Stimulated activated CD4-positive, alpha-beta T cell treated with anti-CD3 and anti-CD28 coated beads, Interleukin-2, amount 100 ng/mL, for 48 hours (primary cell): ENCODE results near the gene EID1.
A peak's percentile ranks its signal among the peaks of the same experiment; 100 is the strongest.
"Not testable (repeated sequence)": the region's sequence is repeated elsewhere in the genome, so short reads cannot be mapped to it uniquely, and the experiment has no call there.

ENCODE experiments used
- DNase-seq, 2 donors: peaks; one replicate each; pipeline ENCODE4 v3.0.0-alpha.2; 2020

Gene EID1

DNA sequence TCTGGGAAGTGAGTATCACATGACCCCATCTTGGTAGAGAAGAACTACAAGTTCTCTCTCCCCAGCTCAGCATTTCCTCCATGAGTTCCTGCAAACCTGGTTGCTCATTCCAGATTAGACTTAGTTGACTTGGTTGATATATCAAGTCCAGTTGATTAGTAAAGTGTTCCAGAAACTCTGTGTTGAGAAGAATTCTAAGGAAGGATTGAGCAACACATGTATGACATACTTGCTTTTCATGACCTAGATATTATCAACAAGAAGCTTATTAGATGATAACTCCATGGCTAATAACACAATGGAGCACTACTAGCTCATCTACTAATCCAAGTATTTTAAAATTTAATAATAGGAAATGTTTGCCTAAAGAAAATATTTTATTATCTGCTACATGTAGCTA lies 6.4 kb upstream of the EID1 start:
- DNase-seq, result no peak

DNA sequence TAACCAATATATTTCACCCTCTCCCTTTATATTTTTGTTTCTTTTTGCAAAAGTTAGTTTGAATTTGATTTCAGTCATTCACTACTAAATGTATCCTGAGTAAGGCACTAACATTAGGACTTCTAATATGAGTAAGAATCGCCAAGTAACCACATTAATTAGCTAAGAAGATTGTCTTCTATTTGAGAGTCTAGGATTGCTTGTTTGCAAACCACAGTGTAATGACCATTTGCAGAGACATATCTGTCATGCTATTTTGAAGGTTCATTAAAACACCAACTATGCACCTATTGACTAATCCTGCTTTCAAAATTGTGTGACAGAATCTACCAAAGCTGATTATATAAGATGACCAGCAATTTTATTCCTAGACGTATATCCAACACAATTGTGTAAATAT lies 5.3 kb upstream of the EID1 start:
- DNase-seq, result no peak

DNA sequence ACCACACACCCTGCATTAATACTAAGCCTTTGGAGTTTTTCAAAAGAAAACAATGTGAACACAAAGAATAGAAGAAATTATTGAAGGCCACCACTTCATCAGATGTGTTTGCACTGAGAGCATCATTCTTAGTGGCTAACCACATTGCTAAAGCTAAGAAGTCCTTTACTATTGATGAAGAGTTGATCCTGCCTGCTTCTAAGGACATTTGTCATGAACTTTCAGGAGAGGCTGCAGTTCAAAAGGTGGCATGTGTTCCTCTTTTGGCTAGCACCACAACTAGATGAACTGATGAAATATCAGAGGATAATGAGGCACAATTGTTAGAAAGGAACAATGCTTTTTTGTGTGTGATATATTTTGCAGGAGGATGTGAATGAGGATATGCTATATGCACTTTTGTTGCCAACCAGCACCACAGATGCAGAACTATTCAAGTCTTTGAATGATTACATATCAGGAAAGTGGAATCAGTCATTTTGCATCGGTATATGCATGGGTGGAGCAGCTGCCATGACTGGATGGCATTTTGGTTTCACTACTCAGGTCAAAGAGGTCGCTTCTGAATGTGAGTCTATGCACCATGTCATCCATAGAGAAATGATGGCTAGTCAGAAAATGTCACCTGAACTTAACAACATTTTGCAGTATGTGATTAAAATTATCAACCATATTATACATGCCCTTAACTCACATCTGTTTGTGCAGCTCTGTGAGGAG lies 2.5 kb upstream of the EID1 start:
- no peak for DNase-seq

GRCh38 chr15:48876057-48876456 lies 1.9 kb upstream of the EID1 start:
- no peak for DNase-seq

GRCh38 chr15:48880070-48880634 lies 2.2 kb downstream of the EID1 start:
- DNase-seq, result no peak

DNA sequence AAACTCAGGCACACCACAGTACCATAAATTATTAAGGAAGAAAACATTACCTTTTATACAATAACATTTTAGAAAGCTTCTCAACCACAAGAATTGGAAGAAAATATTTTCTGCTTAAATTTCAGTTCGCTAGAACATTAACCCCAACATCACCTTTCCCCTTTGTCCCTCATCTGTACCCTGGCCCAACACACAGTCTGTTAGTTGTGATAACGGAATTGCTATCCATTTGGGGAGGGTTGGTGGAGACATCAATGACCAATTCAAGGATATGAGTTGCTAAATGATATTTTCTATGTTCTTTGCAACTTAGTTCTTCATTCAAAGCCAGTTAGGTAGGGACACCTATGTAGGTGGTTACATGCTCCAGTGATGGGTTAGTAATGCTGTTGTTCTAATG lies 5.8 kb downstream of the EID1 start:
- no peak for DNase-seq

GRCh38 chr15:48887144-48887543 lies 9.2 kb downstream of the EID1 start:
- no peak for DNase-seq

DNA sequence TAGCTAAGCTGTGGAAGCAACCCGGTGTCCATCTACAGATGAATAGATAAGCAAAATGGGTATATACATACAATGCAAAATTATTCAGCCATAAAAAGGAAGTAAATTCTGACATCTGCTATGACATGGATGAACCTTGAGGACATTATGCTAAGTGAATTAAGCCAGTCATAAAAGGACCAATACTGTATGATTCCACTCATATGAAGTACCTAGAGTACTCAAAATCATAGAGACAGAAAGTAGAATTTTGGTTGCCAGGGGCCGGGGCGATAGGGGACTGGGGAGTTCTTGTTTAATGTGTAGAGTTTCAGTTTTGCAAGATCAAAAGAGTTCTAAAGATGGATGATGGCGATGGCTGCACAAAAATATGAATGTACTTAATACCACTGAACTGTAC lies 10.3 kb downstream of the EID1 start:
- peak; percentile 22 to 33 for DNase-seq

GRCh38 chr15:48888836-48889235 lies 10.9 kb downstream of the EID1 start:
- no peak for DNase-seq

GRCh38 chr15:48889925-48890324 lies 12.0 kb downstream of the EID1 start:
- no peak for DNase-seq

DNA sequence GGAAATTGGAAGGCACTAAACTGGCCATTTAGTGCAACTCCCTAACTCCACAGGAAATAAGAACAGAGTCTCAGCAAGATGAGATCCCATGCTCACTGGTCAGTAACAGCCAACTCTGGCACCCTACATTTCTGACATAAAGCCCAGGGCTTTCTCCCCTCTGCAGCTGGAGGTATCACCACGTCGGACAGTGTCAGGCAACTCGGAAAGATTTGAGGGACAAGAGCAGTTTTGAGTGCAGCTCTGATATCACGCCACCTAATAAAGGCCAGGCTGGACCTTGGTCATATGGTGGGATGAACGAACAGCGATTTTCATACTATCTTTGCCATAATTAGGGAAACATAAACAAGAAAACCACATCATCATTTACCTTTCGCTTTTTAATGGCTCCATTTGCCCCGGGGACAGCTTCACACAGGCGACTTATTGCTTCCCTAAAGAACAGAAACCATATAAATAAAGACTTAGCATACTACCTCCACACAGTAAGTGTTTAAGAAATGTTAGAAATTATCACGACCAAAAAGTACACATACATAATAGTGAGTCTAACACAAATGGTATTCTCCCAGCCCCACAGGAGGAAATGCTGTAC lies 12.5 kb downstream of the EID1 start:
- no peak for DNase-seq

GRCh38 chr15:48891232-48891765 lies 13.4 kb downstream of the EID1 start:
- DNase-seq, result no peak

DNA sequence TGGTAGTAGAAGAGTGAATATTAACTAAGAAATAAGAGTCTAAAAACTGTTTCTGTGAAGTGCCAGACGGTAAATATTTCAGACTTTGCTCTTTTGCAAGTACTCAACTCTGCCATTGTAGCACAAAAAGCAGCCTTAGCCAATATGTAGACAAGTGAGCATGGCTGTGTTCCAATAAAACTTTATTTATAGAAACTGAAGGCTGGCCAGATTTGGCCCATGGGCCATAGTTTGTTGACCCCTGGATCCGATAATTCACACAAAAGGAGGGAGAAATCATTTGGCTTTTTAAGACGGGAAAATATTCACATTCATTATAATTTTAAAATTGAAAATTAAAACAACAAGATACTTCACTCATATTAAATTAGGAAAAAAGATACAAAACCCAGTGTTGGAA lies 15.4 kb downstream of the EID1 start:
- DNase-seq, result no peak

DNA sequence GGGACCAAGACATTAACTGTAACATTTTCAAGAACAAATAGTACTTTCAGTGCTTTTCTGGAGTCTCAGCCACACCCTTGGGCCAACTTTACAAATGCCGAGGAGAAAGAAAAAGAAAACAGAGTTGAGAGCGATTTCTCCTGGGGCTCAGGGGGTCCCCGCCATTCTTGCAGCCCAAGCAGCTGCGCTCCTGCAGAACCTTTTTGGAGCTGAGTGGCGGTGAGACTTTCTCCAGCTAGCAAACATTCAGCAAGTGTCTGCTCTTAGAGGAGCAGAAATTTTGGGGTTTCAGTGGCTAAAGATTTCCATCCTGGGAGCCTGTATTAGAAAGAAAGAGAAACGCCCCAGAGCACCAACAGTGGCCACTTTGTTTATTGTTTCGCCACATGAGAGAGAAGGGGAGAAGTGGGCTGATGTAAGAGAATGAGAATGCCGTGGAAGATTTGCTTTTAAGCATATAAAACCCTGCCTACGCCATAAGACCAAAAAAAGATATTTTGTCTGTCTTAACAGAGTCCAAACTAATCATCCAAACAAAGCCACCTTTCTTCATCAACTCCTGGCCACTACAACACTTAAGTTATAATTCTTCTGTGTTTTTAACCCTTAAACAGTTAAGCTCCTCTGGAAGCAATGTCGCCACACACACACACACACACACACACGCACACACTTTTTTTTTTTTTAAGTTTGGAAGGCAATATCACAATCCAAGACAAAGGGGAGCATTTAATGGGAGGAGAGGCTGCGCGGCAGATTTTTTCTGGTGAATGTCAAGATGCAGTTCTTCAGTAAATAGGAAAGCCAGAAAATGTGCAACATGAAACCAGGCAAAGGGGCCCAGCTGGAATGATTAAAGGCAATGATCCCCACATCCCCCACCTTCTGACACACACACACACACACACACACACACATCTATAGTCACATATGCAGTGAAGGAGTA lies 19.2 kb downstream of the EID1 start:
- no peak for DNase-seq

- DNase-seq, result no peak
Measured at GRCh38 chr15:48898032-48898431, 20.1 kb downstream of the EID1 start.

GRCh38 chr15:48898446-48898845 lies 20.5 kb downstream of the EID1 start:
- no peak for DNase-seq

DNA sequence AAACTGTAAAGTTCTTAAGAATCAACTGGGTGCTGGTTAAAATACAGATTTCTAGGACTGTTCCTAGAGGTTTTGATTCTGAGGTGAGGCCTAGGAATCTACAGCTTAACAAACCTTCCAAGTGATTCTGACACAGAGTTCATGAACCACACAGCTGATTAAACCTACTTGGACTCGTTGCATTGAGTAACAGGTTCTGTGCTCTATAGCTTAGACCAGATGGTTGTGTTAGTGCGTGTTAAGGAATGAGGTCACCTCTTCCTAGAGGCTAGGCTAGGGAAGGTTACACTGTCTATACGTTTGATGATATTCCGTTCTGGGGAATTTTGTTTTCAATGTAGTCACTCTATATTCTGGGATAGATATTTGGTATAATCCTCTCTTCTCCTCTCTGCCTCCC lies 21.9 kb downstream of the EID1 start:
- no peak for DNase-seq

GRCh38 chr15:48904758-48905157 lies 26.8 kb downstream of the EID1 start:
- no peak for DNase-seq

- no peak for DNase-seq
Measured at GRCh38 chr15:48905216-48905615, 27.3 kb downstream of the EID1 start.

GRCh38 chr15:48905847-48906246 lies 27.9 kb downstream of the EID1 start:
- no peak for DNase-seq

- DNase-seq, result not testable (repeated sequence)
Measured at GRCh38 chr15:48909313-48909712, 31.4 kb downstream of the EID1 start.

GRCh38 chr15:48910554-48910953 lies 32.6 kb downstream of the EID1 start:
- not testable (repeated sequence) for DNase-seq

- DNase-seq, result no peak
Measured at GRCh38 chr15:48913141-48913540, 35.2 kb downstream of the EID1 start.
